ENCODE data around the gene C11orf58. TPM values are rescaled to one million over a fixed set of nuclear protein-coding genes. Genes with fewer than 3 reads are reported as not detected.

The C11orf58 gene
- total RNA-seq, 2 experiments from 2014 or later: 114 to 133 TPM

GRCh38 chr11:16795146-16795545 lies 56.7 kb downstream of the C11orf58 start:
- Mint-ChIP-seq H3K27ac (peak overlapping the region; percentile 10), H3K4me3 (no peak overlapping the region), H3K27me3 (no peaks in the 10 kb centered on the region), H3K36me3 (ENCODE audit: low read depth) (no peaks in the 10 kb centered on the region), H3K4me1 (ENCODE audit: low read depth) (peaks cover 30% of the 10 kb centered on the region), H3K9me3 (no peaks in the 10 kb centered on the region)
- intact Hi-C loops (cut with micrococcal nuclease): no loop called here
- CTCF ChIA-PET: interaction anchor here (1.6 kb wide), 1 partner anchor 9 kb away, joined by 8 read pairs; no protein-coding TSS in a partner anchor
- no peak for TF ChIP-seq CTCF (IDR thresholded peaks at IDR 0.05)
- DNase-seq (peak; percentile 47), ATAC-seq (peak; percentile 56)
- POLR2A ChIA-PET: no interaction called here

GRCh38 chr11:16796311-16796710 lies 57.9 kb downstream of the C11orf58 start:
- Mint-ChIP-seq H3K36me3 (ENCODE audit: low read depth) (no peaks in the 10 kb centered on the region), H3K4me3 (no peak overlapping the region), H3K27ac (no peak overlapping the region), H3K27me3 (no peaks in the 10 kb centered on the region), H3K4me1 (ENCODE audit: low read depth) (peaks cover 27% of the 10 kb centered on the region), H3K9me3 (no peaks in the 10 kb centered on the region)
- ATAC-seq: no peak
- ChIA-PET POLR2A (no interaction called here), CTCF (interaction anchor here (3.8 kb wide), 1 partner anchor 24 kb away, joined by 14 read pairs; no protein-coding TSS in a partner anchor)
- TF ChIP-seq CTCF (IDR thresholded peaks at IDR 0.05): no peak
- DNase-seq: no peak
- intact Hi-C loops (cut with micrococcal nuclease): no loop called here

- ChIA-PET CTCF (interaction anchor here (1.1 to 3.8 kb wide), 3 partner anchors 10 to 23 kb away, joined by 3 to 14 read pairs (median 9); no protein-coding TSS in a partner anchor), POLR2A (interaction anchor here (0.6 kb wide), 1 partner anchor 173 kb away, joined by 3 read pairs; no protein-coding TSS in a partner anchor)
- ATAC-seq (no peak), DNase-seq (no peak)
- Mint-ChIP-seq H3K27ac (no peak overlapping the region), H3K27me3 (no peaks in the 10 kb centered on the region), H3K36me3 (ENCODE audit: low read depth) (no peaks in the 10 kb centered on the region), H3K9me3 (no peaks in the 10 kb centered on the region), H3K4me1 (ENCODE audit: low read depth) (peaks cover 20% of the 10 kb centered on the region), H3K4me3 (no peak overlapping the region)
- intact Hi-C loops (cut with micrococcal nuclease): no loop called here
- no peak for TF ChIP-seq CTCF (IDR thresholded peaks at IDR 0.05)
Observed at GRCh38 chr11:16797776-16798175, 59.3 kb downstream of the C11orf58 start.

GRCh38 chr11:16799221-16799620 lies 60.8 kb downstream of the C11orf58 start:
- no peak for TF ChIP-seq CTCF (IDR thresholded peaks at IDR 0.05)
- ChIA-PET CTCF (interaction anchor here (3.8 to 5.1 kb wide), 2 partner anchors 11 to 21 kb away, joined by 14 to 48 read pairs; no protein-coding TSS in a partner anchor), POLR2A (no interaction called here)
- Mint-ChIP-seq H3K9me3 (no peaks in the 10 kb centered on the region), H3K27me3 (no peaks in the 10 kb centered on the region), H3K4me3 (no peak overlapping the region), H3K36me3 (ENCODE audit: low read depth) (no peaks in the 10 kb centered on the region), H3K27ac (no peak overlapping the region), H3K4me1 (ENCODE audit: low read depth) (peaks cover 20% of the 10 kb centered on the region)
- intact Hi-C loops (cut with micrococcal nuclease): no loop called here
- ATAC-seq (no peak), DNase-seq (no peak)

- no peak overlapping the region for H3K4me3 Mint-ChIP-seq
- no peaks in the 10 kb centered on the region for H3K9me3 Mint-ChIP-seq
- no peak overlapping the region for H3K27ac Mint-ChIP-seq
- ATAC-seq: no peak
- ChIA-PET CTCF (interaction anchor here (1.0 to 5.1 kb wide), 2 partner anchors 12 to 21 kb away, joined by 4 to 48 read pairs; no protein-coding TSS in a partner anchor), POLR2A (interaction anchor here (0.7 to 1.3 kb wide), 2 partner anchors 11 to 20 kb away, joined by 3 read pairs; no protein-coding TSS in a partner anchor)
- H3K27me3 Mint-ChIP-seq: no peaks in the 10 kb centered on the region
- H3K36me3 Mint-ChIP-seq (ENCODE audit: low read depth): no peaks in the 10 kb centered on the region
- H3K4me1 Mint-ChIP-seq (ENCODE audit: low read depth): peaks cover 18% of the 10 kb centered on the region
- intact Hi-C loops (cut with micrococcal nuclease): no loop called here
- DNase-seq: no peak
- no peak for TF ChIP-seq CTCF (IDR thresholded peaks at IDR 0.05)
Observed at GRCh38 chr11:16799890-16800289, 61.4 kb downstream of the C11orf58 start.
